Stomach (tissue), 4 donors: ENCODE results near the gene RPS6KA2.

Experiments
- EP300 ChIP-seq: sonication (generic); formaldehyde crosslinking; IDR thresholded peaks from one replicate; pipeline ENCODE4 v1.6.1; 2017; ENCODE audit warnings: antibody characterized with exemption
- POLR2A ChIP-seq, 4 donors: fragments of 450-650 bp; IDR thresholded peaks; one replicate each; pipeline ENCODE4 v1.6.1; 2016; ENCODE audit warnings: antibody characterized with exemption in 4 of 4, control low read depth in 2 of 4, mild to moderate bottlenecking in 1 of 4, moderate library complexity in 1 of 4
- POLR2AphosphoS5 ChIP-seq, 3 donors: sonication (generic); formaldehyde crosslinking; IDR thresholded peaks; one replicate each; pipeline ENCODE4 v1.6.1; 2016; ENCODE audit warnings: antibody characterized with exemption in 3 of 3
- TF ChIP-seq, protein P1 (sequence below), 7 experiments: fragments of 450-650 bp in 4 of 7; fragments of 200-600 bp in 3 of 7; sonication (generic) in 3 of 7; IDR thresholded peaks; one replicate each; pipeline ENCODE4 v1.5.1; 2016 to 2019; ENCODE audit warnings: antibody characterized with exemption in 7 of 7, control low read depth in 2 of 7, mild to moderate bottlenecking in 1 of 7

DNA sequence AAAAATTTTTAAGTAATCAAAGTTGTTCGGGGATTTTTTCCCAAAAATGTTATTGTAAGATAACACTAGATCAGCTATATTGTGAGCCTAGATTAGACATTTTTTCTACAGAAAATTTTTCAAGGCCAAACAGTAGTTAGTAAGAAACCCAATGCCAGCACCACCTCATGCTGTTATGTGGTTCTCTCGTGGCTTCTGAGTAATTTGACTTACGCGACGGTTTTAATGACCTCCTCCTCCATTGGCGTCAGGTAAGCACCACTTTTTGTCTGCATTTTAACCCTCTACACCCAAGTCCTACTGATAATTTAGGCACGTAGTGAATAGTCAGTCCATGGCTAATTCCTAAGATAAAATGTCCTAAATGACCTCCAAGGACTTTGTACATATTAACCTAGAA, 9.7 kb downstream of the RPS6KA2 start:
- TF ChIP-seq, protein P1, sequence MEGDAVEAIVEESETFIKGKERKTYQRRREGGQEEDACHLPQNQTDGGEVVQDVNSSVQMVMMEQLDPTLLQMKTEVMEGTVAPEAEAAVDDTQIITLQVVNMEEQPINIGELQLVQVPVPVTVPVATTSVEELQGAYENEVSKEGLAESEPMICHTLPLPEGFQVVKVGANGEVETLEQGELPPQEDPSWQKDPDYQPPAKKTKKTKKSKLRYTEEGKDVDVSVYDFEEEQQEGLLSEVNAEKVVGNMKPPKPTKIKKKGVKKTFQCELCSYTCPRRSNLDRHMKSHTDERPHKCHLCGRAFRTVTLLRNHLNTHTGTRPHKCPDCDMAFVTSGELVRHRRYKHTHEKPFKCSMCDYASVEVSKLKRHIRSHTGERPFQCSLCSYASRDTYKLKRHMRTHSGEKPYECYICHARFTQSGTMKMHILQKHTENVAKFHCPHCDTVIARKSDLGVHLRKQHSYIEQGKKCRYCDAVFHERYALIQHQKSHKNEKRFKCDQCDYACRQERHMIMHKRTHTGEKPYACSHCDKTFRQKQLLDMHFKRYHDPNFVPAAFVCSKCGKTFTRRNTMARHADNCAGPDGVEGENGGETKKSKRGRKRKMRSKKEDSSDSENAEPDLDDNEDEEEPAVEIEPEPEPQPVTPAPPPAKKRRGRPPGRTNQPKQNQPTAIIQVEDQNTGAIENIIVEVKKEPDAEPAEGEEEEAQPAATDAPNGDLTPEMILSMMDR (IDR thresholded peaks at IDR 0.05): no peak
- no peak for TF ChIP-seq EP300
- TF ChIP-seq POLR2A (IDR thresholded peaks at IDR 0.05): no peak
- no peak for TF ChIP-seq POLR2AphosphoS5 (IDR thresholded peaks at IDR 0.05)
